Measurements from ENCODE around the gene NOTCH3.

DNA sequence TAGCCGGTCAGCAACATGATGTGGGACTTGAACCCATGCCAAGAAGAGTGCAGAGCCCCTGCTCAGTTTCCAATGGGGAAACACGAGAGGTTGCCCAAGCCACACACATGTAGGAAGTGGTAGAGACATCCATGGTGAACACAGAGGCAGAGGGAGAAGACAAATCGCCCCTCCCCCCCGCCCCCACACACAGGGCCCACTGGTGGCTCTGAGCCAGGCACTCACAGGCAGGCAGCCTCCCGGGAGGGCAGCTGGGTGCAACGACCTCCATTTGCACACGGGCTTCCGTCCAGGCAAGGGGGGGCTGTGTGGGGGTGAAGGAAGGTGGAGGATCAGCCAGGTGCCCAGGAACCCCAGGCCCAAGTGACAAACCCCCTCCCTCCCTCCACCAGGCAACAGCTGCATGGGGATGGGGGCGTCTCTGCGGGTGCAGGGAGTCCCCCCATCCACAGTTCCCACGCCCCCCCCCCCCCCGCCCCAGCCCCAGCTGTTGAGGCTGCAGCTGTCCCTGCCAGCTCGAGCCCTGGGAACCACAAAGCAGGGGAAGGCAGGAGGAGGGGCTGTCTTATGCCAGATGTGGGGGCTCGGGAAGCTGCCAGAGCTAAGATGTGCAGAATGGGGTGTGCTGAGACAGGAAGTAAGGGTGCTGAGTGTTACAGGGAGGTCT, 3.4 kb downstream of the NOTCH3 start:
- TF ChIP-seq, protein P1, sequence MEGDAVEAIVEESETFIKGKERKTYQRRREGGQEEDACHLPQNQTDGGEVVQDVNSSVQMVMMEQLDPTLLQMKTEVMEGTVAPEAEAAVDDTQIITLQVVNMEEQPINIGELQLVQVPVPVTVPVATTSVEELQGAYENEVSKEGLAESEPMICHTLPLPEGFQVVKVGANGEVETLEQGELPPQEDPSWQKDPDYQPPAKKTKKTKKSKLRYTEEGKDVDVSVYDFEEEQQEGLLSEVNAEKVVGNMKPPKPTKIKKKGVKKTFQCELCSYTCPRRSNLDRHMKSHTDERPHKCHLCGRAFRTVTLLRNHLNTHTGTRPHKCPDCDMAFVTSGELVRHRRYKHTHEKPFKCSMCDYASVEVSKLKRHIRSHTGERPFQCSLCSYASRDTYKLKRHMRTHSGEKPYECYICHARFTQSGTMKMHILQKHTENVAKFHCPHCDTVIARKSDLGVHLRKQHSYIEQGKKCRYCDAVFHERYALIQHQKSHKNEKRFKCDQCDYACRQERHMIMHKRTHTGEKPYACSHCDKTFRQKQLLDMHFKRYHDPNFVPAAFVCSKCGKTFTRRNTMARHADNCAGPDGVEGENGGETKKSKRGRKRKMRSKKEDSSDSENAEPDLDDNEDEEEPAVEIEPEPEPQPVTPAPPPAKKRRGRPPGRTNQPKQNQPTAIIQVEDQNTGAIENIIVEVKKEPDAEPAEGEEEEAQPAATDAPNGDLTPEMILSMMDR (IDR thresholded peaks at IDR 0.05) = no peak
- TF ChIP-seq POLR2A (IDR thresholded peaks at IDR 0.05) = no peak
